ENCODE data around the gene RFX8.
"Not testable (repeated sequence)": the region's sequence is repeated elsewhere in the genome, so short reads cannot be mapped to it uniquely, and the experiment has no call there.

The RFX8 gene

GRCh38 chr2:101485856-101486255 lies 10.9 kb upstream of the RFX8 start:
- no peak for DNase-seq

- DNase-seq: no peak
These were observed 5.9 kb upstream of the RFX8 start for GRCh38 chr2:101480764-101481163.

- DNase-seq: no peak
These were observed 4.9 kb upstream of the RFX8 start for GRCh38 chr2:101479810-101480209.

GRCh38 chr2:101479328-101479727 lies 4.4 kb upstream of the RFX8 start:
- DNase-seq: no peak

DNA sequence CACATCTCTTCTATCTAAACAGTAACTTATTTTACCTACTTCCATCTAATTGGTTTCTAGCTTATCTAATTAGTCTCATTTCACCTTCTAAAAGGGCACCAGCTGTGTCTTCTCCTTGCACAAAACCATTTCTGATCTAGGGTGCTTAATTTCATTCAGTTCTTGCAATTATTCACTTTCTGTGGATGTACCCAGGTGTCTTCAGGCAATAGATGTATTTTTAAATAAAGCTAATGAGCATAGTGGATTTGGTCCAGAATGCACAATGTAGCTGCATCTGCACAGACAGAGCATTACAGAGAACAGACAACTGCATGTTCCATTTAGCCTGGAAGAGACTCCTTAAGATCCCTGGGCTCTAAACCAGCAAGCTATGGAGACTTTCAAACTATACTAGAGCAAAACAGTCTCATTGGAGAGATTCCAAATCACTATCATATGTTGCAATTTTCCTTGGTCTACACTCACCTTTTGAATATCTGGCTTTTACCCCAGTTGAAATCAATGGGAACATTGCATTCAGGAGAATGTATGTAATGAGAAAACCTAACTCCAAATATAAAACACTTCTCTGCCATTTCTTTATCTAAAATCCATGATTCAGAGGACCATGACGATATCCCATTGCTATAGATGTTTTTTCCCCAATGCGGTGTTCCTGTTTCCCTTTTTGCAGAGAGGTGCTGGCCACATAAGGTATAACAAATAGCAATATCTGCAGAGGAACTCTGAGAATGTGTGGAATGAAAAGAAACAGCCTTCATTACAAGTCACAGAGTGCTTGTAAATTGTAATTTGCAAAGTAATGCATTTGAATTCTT lies 3.5 kb upstream of the RFX8 start:
- no peak for DNase-seq

- no peak for DNase-seq
These were observed 2.6 kb upstream of the RFX8 start for GRCh38 chr2:101477556-101477955.

DNA sequence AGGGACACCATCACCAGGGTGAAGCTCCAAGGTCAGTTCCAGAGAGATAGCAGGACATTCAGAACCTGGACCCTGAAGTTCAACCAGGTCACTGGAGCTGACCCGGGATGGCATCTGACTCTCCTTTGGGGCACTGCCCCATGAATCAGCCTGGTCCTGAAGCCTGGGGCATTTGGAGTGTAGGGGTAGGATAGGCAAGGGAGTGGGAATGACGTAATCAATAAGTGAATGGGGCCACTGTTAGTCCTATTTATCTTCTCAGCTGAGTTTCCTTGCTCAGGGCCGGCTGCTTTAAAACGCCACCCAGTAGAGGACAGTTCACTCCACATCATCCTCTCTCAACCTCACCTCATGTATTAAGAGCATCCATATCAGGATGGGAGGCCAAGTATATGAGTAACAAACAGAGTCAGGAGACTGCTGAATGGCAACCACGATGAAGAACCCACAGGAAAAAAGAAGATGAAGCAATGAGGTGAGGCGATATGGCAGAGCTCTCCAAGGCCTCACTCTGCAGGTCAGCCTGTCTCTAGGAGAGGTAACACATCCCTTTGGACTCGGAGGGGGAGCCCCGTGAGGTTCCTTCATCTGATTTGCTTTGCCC lies 1.8 kb upstream of the RFX8 start:
- DNase-seq: no peak

GRCh38 chr2:101473911-101474701 lies 806 bp downstream of the RFX8 start:
- DNase-seq: no peak

DNA sequence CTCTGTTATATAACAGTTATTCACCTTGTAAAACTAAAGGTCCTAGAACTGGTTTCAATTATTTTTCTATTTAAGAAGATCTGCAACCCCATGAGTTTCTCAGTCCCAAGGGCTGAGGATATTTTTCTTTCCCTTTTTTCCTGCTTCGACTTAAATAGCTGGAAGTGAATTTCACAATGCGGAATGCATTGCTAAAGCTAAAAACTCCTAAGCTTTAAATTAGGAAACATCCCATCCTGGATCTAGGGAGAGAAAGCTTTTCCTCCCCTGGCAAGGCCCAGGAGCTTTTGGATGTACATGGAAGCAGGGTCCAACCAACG lies 1.4 kb downstream of the RFX8 start:
- no peak for DNase-seq

- no peak for DNase-seq
These were observed 5.0 kb downstream of the RFX8 start for GRCh38 chr2:101469863-101470262.

GRCh38 chr2:101467306-101467705 lies 7.6 kb downstream of the RFX8 start:
- DNase-seq: no peak

- DNase-seq: peak; percentile 51
These were observed 8.5 kb downstream of the RFX8 start for GRCh38 chr2:101466426-101466825.

- no peak for DNase-seq
These were observed 10.1 kb downstream of the RFX8 start for GRCh38 chr2:101464841-101465240.

GRCh38 chr2:101463911-101464641 lies 10.8 kb downstream of the RFX8 start:
- DNase-seq: no peak

DNA sequence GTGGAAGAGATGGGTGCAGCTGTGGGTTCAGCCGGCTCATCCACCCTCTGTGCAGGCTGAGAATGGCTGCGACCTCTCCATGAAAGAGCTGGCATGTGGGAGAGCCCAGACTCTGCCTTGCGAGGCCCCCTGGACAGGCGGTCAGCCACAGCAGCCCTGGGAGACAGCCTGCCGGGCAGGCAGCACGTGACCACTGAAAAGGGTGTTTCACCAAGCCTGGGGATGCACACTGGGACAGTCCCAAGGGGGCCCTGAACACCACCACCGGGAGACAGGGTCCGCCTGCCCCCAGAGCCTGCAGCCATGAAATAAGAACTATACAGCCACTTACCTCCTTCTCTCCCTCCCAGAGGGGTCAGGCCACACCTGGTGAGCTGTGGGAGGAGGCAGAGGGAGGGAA lies 11.5 kb downstream of the RFX8 start:
- no peak for DNase-seq

- no peak for DNase-seq
These were observed 13.5 kb downstream of the RFX8 start for GRCh38 chr2:101461381-101461780.

- DNase-seq: not testable (repeated sequence)
These were observed 20.5 kb downstream of the RFX8 start for GRCh38 chr2:101454408-101454807.

- no peak for DNase-seq
These were observed 23.9 kb downstream of the RFX8 start for GRCh38 chr2:101450965-101451364.

- no peak for DNase-seq
These were observed 28.0 kb downstream of the RFX8 start for GRCh38 chr2:101446869-101447268.

GRCh38 chr2:101442667-101443061 lies 32.2 kb downstream of the RFX8 start:
- no peak for DNase-seq

DNA sequence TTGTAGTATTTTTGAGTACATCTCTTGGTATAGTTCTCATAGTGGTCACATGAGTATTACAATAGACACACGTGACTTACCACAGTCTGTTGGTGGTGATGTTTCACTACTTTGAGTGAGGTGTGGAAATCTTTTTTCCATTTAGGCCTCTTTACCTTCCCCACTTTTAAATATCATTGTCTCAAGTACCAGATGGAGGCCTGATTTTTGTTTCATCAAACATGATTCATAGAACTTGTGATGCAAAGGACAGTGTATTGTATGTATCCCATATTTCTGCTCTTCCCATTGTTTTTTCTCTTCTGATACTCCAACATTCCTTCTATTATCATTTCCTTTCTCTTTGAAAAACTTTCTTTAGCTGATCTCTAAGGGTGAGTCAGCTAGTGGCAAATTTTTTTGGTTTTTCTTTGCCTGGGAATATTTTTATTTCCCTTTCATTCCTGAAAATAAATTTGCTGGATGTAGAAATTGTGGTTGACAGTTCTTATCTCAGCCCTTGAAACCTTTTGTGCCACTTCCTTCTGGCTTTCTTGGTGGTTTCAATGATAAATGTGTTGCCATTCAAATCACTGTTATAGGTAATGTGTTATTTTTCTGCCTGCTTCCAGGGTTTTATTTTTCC lies 32.8 kb downstream of the RFX8 start:
- no peak for DNase-seq

- no peak for DNase-seq
These were observed 34.7 kb downstream of the RFX8 start for GRCh38 chr2:101440127-101440738.
